ENCODE measurements around the gene CDHR3.
A peak's percentile ranks its signal among the peaks of the same experiment; 100 is the strongest.

CDHR3 gene

GRCh38 chr7:106068986-106069385 is 105.9 kb downstream of the CDHR3 start:
- peak; percentile 53 for DNase-seq

GRCh38 chr7:106069471-106070200 is 106.6 kb downstream of the CDHR3 start:
- no peak for DNase-seq

GRCh38 chr7:106070201-106070551 is 107.1 kb downstream of the CDHR3 start:
- peak; percentile 45 for DNase-seq

GRCh38 chr7:106070567-106071254 is 107.6 kb downstream of the CDHR3 start:
- peak; percentile 27 for DNase-seq

GRCh38 chr7:106071356-106071998 is 108.4 kb downstream of the CDHR3 start:
- no peak for DNase-seq

GRCh38 chr7:106071999-106072714 is 109.1 kb downstream of the CDHR3 start:
- peak; percentile 88 for DNase-seq

GRCh38 chr7:106072715-106073091 is 109.6 kb downstream of the CDHR3 start:
- DNase-seq = no peak

GRCh38 chr7:106073701-106074100 is 110.6 kb downstream of the CDHR3 start:
- peak; percentile 74 for DNase-seq

GRCh38 chr7:106074257-106074656 is 111.2 kb downstream of the CDHR3 start:
- DNase-seq = no peak

GRCh38 chr7:106075937-106076336 is 112.9 kb downstream of the CDHR3 start:
- DNase-seq = peak; percentile 21

GRCh38 chr7:106076537-106076936 is 113.5 kb downstream of the CDHR3 start:
- DNase-seq = no peak

- DNase-seq = no peak
These were observed 117.4 kb downstream of the CDHR3 start for GRCh38 chr7:106080300-106080987.

- no peak for DNase-seq
These were observed 119.2 kb downstream of the CDHR3 start for GRCh38 chr7:106082087-106082854.
